Endodermal cell (in vitro differentiated cells): ENCODE results near the gene EPHX1. TPM values are rescaled to one million over a fixed set of nuclear protein-coding genes. Genes with fewer than 3 reads are reported as not detected.

Experiments
- DNase-seq: peaks from one replicate; pipeline ENCODE4 v3.0.0-alpha.2; 2017
- H3K27ac ChIP-seq: 2 replicates; pipeline ENCODE4 v1.5.1; 2013; ENCODE audit warnings: mild to moderate bottlenecking, low read depth, low read length, moderate library complexity
- H3K27me3 ChIP-seq: 2 replicates; pipeline ENCODE4 v1.6.1; 2013; ENCODE audit warnings: mild to moderate bottlenecking, low read length, moderate library complexity; ENCODE audit not compliant: insufficient read depth, control insufficient read depth, poor library complexity, severe bottlenecking
- H3K36me3 ChIP-seq: 2 replicates; pipeline ENCODE4 v1.7.0; 2013; ENCODE audit warnings: mild to moderate bottlenecking, low read length, moderate library complexity; ENCODE audit not compliant: control insufficient read depth, insufficient read depth
- H3K4me1 ChIP-seq: one replicate; pipeline ENCODE4 v1.7.0; 2013; ENCODE audit warnings: low read length; ENCODE audit not compliant: control insufficient read depth, insufficient read depth
- H3K4me3 ChIP-seq: 2 replicates; pipeline ENCODE4 v1.5.1; 2013; ENCODE audit warnings: mild to moderate bottlenecking, low read length, moderate library complexity
- H3K9ac ChIP-seq: 2 replicates; pipeline ENCODE4 v1.6.1; 2013; ENCODE audit warnings: mild to moderate bottlenecking, low read length, moderate library complexity; ENCODE audit not compliant: poor library complexity, severe bottlenecking; ENCODE audit errors: extremely low read depth
- H3K9me3 ChIP-seq: 2 replicates; pipeline ENCODE4 v1.6.1; 2013; ENCODE audit warnings: mild to moderate bottlenecking, low read length, moderate library complexity; ENCODE audit not compliant: control insufficient read depth
- H3K27ac Mint-ChIP-seq: 2 replicates; pipeline ENCODE4 v1.8.0; 2020; ENCODE audit warnings: mixed read lengths
- H3K27me3 Mint-ChIP-seq: 2 replicates; pipeline ENCODE4 v1.8.0; 2021; ENCODE audit warnings: mild to moderate bottlenecking, mixed read lengths; ENCODE audit not compliant: insufficient read depth
- H3K36me3 Mint-ChIP-seq: 2 replicates; pipeline ENCODE4 v1.8.0; 2020; ENCODE audit warnings: low read depth, mixed read lengths
- H3K4me1 Mint-ChIP-seq: 2 replicates; pipeline ENCODE4 v1.8.0; 2020; ENCODE audit warnings: mixed read lengths
- H3K4me3 Mint-ChIP-seq: 2 replicates; pipeline ENCODE4 v1.8.0; 2020; ENCODE audit warnings: mild to moderate bottlenecking, moderate library complexity, mixed read lengths
- H3K9me3 Mint-ChIP-seq: 2 replicates; pipeline ENCODE4 v1.8.0; 2020; ENCODE audit warnings: mild to moderate bottlenecking, mixed read lengths
- CTCF ChIP-seq: fragments of 200-600 bp; sonication (generic); conservative IDR thresholded peaks from 2 replicates; pipeline ENCODE4 v1.5.0; 2021; ENCODE audit warnings: antibody characterized with exemption, mild to moderate bottlenecking
- WGBS, 2 experiments: methylation state at CpG; one replicate each; pipeline versions ENCODE4 v1.1.5 to v1.1.7; 2013; ENCODE audit warnings: missing lambda C conversion rate in 2 of 2, mixed read lengths in 1 of 2; ENCODE audit not compliant: insufficient coverage in 1 of 2, insufficient read length in 1 of 2; 5-methylcytosine and 5-hydroxymethylcytosine counted together
- total RNA-seq, 2 donors: library from RNA; stranded (reverse); fragmentation: NEBNext Ultra II Directional in 1 of 2; extraction: Animal tissue kit (Norgen Biotek cat#: 25700) in 1 of 2; gene quantifications; 2 replicates in 1 of 2; 3 replicates in 1 of 2; pipeline ENCODE4 v1.2.1, GENCODE V29; 2021

Gene EPHX1
- total RNA-seq, 2 donors from 2014 or later: 49.2 to 84.1 TPM

DNA sequence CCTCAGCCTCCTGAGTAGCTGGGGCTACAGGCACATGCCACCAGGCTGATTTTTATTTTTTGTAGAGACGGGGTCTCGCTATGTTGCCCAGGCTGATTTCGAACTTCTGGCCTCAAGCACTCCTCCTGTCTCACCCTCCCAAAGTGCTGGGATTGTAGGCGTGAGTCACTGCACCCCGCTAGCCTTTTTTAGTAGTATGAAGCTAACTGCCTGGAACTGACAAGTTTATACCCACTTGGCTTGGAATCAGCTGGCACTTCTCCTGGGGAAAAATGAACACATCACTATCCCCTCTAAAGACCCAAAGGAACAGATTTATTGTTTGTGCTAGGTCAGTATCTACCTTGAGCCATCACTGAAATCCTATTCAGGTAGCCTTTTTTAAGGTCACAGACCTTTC lies 53.2 kb downstream of the EPHX1 start:
- WGBS, 2 experiments: 89 to 96% methylated on average over 5 of the region's 5 CpGs
- H3K4me3 Mint-ChIP-seq: no peak overlapping the region
- no peaks in the 10 kb centered on the region for H3K27me3 Mint-ChIP-seq
- Histone ChIP-seq H3K9ac (no peak overlapping the region), H3K36me3 (peaks cover 99% of the 10 kb centered on the region), H3K4me3 (no peak overlapping the region), H3K27me3 (no peaks in the 10 kb centered on the region), H3K27ac (no peak overlapping the region), H3K9me3 (no peaks in the 10 kb centered on the region), H3K4me1 (no peaks in the 10 kb centered on the region)
- no peak for TF ChIP-seq CTCF
- H3K36me3 Mint-ChIP-seq: peaks cover 87% of the 10 kb centered on the region
- no peaks in the 10 kb centered on the region for H3K4me1 Mint-ChIP-seq
- H3K9me3 Mint-ChIP-seq: no peaks in the 10 kb centered on the region
- H3K27ac Mint-ChIP-seq: no peak overlapping the region
- no peak for DNase-seq

DNA sequence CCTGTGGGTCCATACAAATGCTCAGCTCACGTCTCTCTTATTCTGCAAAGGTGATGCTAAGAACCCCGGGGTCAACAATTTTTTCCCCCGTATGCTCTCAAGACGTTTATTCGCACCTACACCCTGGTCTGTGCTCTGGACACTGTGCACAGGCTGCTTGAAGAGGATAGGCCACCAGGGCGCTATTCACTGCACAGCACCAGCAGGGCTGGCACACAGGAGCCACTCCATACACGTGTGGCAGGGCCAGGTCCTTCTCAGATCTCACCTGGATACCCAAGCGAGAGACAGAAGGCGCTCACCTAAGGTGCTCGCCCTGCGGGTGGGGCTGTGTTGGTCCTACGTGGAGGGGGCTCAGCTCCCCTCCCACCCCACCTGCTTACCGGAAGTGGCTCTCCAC lies 55.6 kb downstream of the EPHX1 start:
- Histone ChIP-seq H3K9ac (no peak overlapping the region), H3K27ac (no peak overlapping the region), H3K27me3 (no peaks in the 10 kb centered on the region), H3K4me3 (no peak overlapping the region), H3K9me3 (no peaks in the 10 kb centered on the region), H3K4me1 (no peaks in the 10 kb centered on the region), H3K36me3 (peaks cover 98% of the 10 kb centered on the region)
- TF ChIP-seq CTCF: no peak
- WGBS, 2 experiments: 95 to 98% methylated on average over 12 to 13 of the region's 13 CpGs
- H3K9me3 Mint-ChIP-seq: no peaks in the 10 kb centered on the region
- no peak overlapping the region for H3K4me3 Mint-ChIP-seq
- peaks cover 88% of the 10 kb centered on the region for H3K36me3 Mint-ChIP-seq
- no peaks in the 10 kb centered on the region for H3K4me1 Mint-ChIP-seq
- H3K27ac Mint-ChIP-seq: no peak overlapping the region
- DNase-seq: no peak
- no peaks in the 10 kb centered on the region for H3K27me3 Mint-ChIP-seq

- Mint-ChIP-seq H3K4me1 (no peaks in the 10 kb centered on the region), H3K27ac (no peak overlapping the region), H3K36me3 (peaks cover 88% of the 10 kb centered on the region), H3K4me3 (no peak overlapping the region), H3K9me3 (no peaks in the 10 kb centered on the region), H3K27me3 (no peaks in the 10 kb centered on the region)
- DNase-seq: no peak
- H3K4me3 ChIP-seq: no peak overlapping the region
- peaks cover 98% of the 10 kb centered on the region for H3K36me3 ChIP-seq
- 78 to 88% methylated on average over 3 to 8 of the region's 8 CpGs for WGBS, 2 experiments
- no peaks in the 10 kb centered on the region for H3K9me3 ChIP-seq
- no peaks in the 10 kb centered on the region for H3K4me1 ChIP-seq
- no peaks in the 10 kb centered on the region for H3K27me3 ChIP-seq
- no peak overlapping the region for H3K9ac ChIP-seq
- TF ChIP-seq CTCF: no peak
- H3K27ac ChIP-seq: no peak overlapping the region
These were observed 56.3 kb downstream of the EPHX1 start for GRCh38 chr1:225866061-225866837.
